Measurements from ENCODE around the gene FAM53B.

Gene FAM53B

GRCh38 chr10:124728071-124728829, 15.9 kb downstream of the FAM53B start:
- no peak for DNase-seq (ENCODE audit: low read depth in 2 of 2, low spot score in 1 of 2)

GRCh38 chr10:124727361-124727960, 16.7 kb downstream of the FAM53B start:
- no peak for DNase-seq (ENCODE audit: low read depth in 2 of 2, low spot score in 1 of 2)

- DNase-seq (ENCODE audit: low read depth in 2 of 2, low spot score in 1 of 2) = no peak
These were observed 18.4 kb downstream of the FAM53B start for GRCh38 chr10:124725791-124726190.

GRCh38 chr10:124725171-124725631, 19.0 kb downstream of the FAM53B start:
- no peak for DNase-seq (ENCODE audit: low read depth in 2 of 2, low spot score in 1 of 2)

GRCh38 chr10:124724279-124725027, 19.7 kb downstream of the FAM53B start:
- no peak for DNase-seq (ENCODE audit: low read depth in 2 of 2, low spot score in 1 of 2)

- no peak for DNase-seq (ENCODE audit: low read depth in 2 of 2, low spot score in 1 of 2)
These were observed 20.4 kb downstream of the FAM53B start for GRCh38 chr10:124723826-124724225.

- DNase-seq (ENCODE audit: low read depth in 2 of 2, low spot score in 1 of 2) = no peak
These were observed 21.1 kb downstream of the FAM53B start for GRCh38 chr10:124722798-124723783.

- DNase-seq (ENCODE audit: low read depth in 2 of 2, low spot score in 1 of 2) = no peak
These were observed 22.7 kb downstream of the FAM53B start for GRCh38 chr10:124721330-124722045.

- DNase-seq (ENCODE audit: low read depth in 2 of 2, low spot score in 1 of 2) = no peak
These were observed 24.8 kb downstream of the FAM53B start for GRCh38 chr10:124719213-124719851.

GRCh38 chr10:124717911-124718741, 26.1 kb downstream of the FAM53B start:
- peak; percentile 52 to 68 for DNase-seq (ENCODE audit: low read depth in 2 of 2, low spot score in 1 of 2)

- no peak for DNase-seq (ENCODE audit: low read depth in 2 of 2, low spot score in 1 of 2)
These were observed 27.0 kb downstream of the FAM53B start for GRCh38 chr10:124717041-124717757.

GRCh38 chr10:124716369-124716768, 27.8 kb downstream of the FAM53B start:
- no peak for DNase-seq (ENCODE audit: low read depth in 2 of 2, low spot score in 1 of 2)

GRCh38 chr10:124715439-124715838, 28.7 kb downstream of the FAM53B start:
- no peak for DNase-seq (ENCODE audit: low read depth in 2 of 2, low spot score in 1 of 2)

GRCh38 chr10:124713679-124714255, 30.4 kb downstream of the FAM53B start:
- no peak for DNase-seq (ENCODE audit: low read depth in 2 of 2, low spot score in 1 of 2)

GRCh38 chr10:124712704-124713407, 31.3 kb downstream of the FAM53B start:
- DNase-seq (ENCODE audit: low read depth in 2 of 2, low spot score in 1 of 2) = no peak

- no peak for DNase-seq (ENCODE audit: low read depth in 2 of 2, low spot score in 1 of 2)
These were observed 33.0 kb downstream of the FAM53B start for GRCh38 chr10:124711145-124711544.

GRCh38 chr10:124710266-124710881, 33.8 kb downstream of the FAM53B start:
- DNase-seq (ENCODE audit: low read depth in 2 of 2, low spot score in 1 of 2) = no peak
